Tibial artery (tissue), 4 donors: Measurements from ENCODE around the gene SOX15.

Experiments used
- DNase-seq, 2 donors: peaks; one replicate each; pipeline ENCODE4 v3.0.0-alpha.2; 2019
- H3K27ac ChIP-seq, 2 donors: fragments of 200-600 bp; sonication (generic) in 1 of 2; 1 replicate in 1 of 2; 2 replicates in 1 of 2; pipeline ENCODE4 v1.5.1; 2018 to 2019; ENCODE audit warnings: mild to moderate bottlenecking in 1 of 2
- H3K27me3 ChIP-seq, 2 donors: fragments of 200-600 bp; sonication (generic) in 1 of 2; one replicate each; pipeline versions ENCODE4 v1.5.1 to v1.6.0; 2016 to 2019
- H3K36me3 ChIP-seq, 3 donors: fragments of 200-600 bp; sonication (generic) in 2 of 3; one replicate each; pipeline ENCODE4 v1.5.1; 2016 to 2019; ENCODE audit warnings: mild to moderate bottlenecking in 2 of 3
- H3K4me1 ChIP-seq, 4 donors: fragments of 200-600 bp; sonication (generic) in 2 of 4; 1 replicate in 3 of 4; 2 replicates in 1 of 4; pipeline ENCODE4 v1.5.1; 2016 to 2019
- H3K4me3 ChIP-seq, 2 donors: fragments of 200-600 bp; sonication (generic) in 1 of 2; 1 replicate in 1 of 2; 2 replicates in 1 of 2; pipeline ENCODE4 v1.5.1; 2018 to 2019; ENCODE audit warnings: mild to moderate bottlenecking in 2 of 2
- H3K9me3 ChIP-seq, 3 donors: fragments of 200-600 bp; sonication (generic) in 1 of 3; one replicate each; pipeline ENCODE4 v1.5.1; 2016 to 2019
- CTCF ChIP-seq, 2 experiments: fragments of 200-600 bp in 1 of 2; fragments of 450-650 bp in 1 of 2; IDR thresholded peaks; one replicate each; pipeline ENCODE4 v1.5.1; 2017 to 2019; ENCODE audit warnings: antibody characterized with exemption in 2 of 2, mild to moderate bottlenecking in 1 of 2, moderate library complexity in 1 of 2
- intact Hi-C: fragments of 100-400 bp; cut with DNase I; formaldehyde crosslinking; loops from one replicate; pipeline ENCODE4 v1.15.0; 2023; ENCODE audit warnings: low total_unique reads

The SOX15 gene

GRCh38 chr17:7560172-7561027 is 29.5 kb downstream of the SOX15 start:
- no peaks in the 10 kb centered on the region for H3K27me3 ChIP-seq
- peak overlapping the region; percentile 95 to 96 for H3K27ac ChIP-seq
- H3K4me1 ChIP-seq, result peaks cover 0 to 73% (median 62%) of the 10 kb centered on the region in 4 donors
- H3K4me3 ChIP-seq, result peak overlapping the region; percentile 86 to 99
- peak; percentile 33 to 49 for TF ChIP-seq CTCF (IDR thresholded peaks at IDR 0.05)
- intact Hi-C loops, result loop anchor here (1.0 to 10.0 kb wide), 5 partner anchors 46 to 306 kb away; partner anchors contain the start of genes CTDNEP1, ELP5, FGF11 and KCTD11
- H3K9me3 ChIP-seq, result no peaks in the 10 kb centered on the region
- peaks cover 15 to 26% (median 16%) of the 10 kb centered on the region in 3 donors for H3K36me3 ChIP-seq
- DNase-seq, result peak; percentile 42 to 79

DNA sequence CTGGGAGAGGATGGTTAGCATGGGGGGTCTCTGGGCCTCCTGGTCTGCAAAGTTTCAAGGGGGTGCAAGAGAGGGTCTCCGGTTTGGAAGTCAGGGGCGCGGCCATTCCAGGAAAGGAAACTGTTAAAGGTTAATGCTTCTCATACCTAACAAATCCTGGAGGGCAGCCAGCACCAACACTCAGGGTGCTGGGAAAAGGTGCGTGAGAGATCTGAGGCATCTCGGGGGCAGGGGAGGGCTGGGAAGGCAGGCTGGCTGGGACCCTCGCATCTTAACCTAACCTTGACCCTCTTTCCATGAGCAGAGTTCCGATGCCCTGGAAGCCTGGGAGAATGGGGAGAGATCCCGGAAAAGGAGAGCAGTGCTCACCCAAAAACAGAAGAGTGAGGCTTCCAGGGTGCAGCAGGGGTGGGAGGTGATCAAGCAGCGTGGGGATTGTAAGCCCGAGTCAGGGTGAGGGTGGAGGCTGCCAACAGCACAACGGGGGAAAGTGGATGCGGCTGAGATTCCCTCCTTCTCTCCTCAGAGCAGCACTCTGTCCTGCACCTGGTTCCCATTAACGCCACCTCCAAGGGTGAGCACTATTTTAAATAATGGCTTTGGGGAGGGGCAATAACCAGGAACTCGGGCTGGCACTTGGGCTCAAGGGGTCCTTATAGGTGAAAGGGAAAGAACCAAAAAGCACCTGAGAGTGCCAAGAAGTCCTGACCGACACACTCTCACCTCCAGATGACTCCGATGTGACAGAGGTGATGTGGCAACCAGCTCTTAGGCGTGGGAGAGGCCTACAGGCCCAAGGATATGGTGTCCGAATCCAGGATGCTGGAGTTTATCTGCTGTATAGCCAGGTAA is 30.3 kb downstream of the SOX15 start:
- intact Hi-C loops, result loop anchor here (5.0 to 10.0 kb wide), 4 partner anchors 65 to 305 kb away; partner anchors contain the start of genes CTDNEP1, ELP5, FGF11 and KCTD11
- no peaks in the 10 kb centered on the region for H3K9me3 ChIP-seq
- peaks cover 0 to 67% (median 61%) of the 10 kb centered on the region in 4 donors for H3K4me1 ChIP-seq
- H3K27ac ChIP-seq, result peak overlapping the region; percentile 95 to 96
- peaks cover 6 to 17% (median 7%) of the 10 kb centered on the region in 3 donors for H3K36me3 ChIP-seq
- DNase-seq, result no peak
- no peak for TF ChIP-seq CTCF (IDR thresholded peaks at IDR 0.05)
- peak overlapping the region; percentile 86 to 99 for H3K4me3 ChIP-seq
- no peaks in the 10 kb centered on the region for H3K27me3 ChIP-seq

- TF ChIP-seq CTCF (IDR thresholded peaks at IDR 0.05), result no peak
- H3K4me1 ChIP-seq, result peaks cover 0 to 59% (median 54%) of the 10 kb centered on the region in 4 donors
- H3K9me3 ChIP-seq, result no peaks in the 10 kb centered on the region
- H3K27me3 ChIP-seq, result no peaks in the 10 kb centered on the region
- H3K36me3 ChIP-seq, result peaks cover 0 to 12% (median 6%) of the 10 kb centered on the region in 3 donors
- H3K27ac ChIP-seq, result peak within 1 kb of the TSS; percentile 95 to 96
- DNase-seq, result peak; percentile 64 to 85
- peak within 1 kb of the TSS; percentile 86 to 99 for H3K4me3 ChIP-seq
- intact Hi-C loops, result no loop called here
Measured at GRCh38 chr17:7558544-7559319, 31.2 kb downstream of the SOX15 start, which contains the start of gene TNFSF13. TSS of gene TNFSF13 (plus strand) at chr17:7558750. CDS start at chr17:7559040, 290 bp downstream.

GRCh38 chr17:7557775-7558543 is 31.9 kb downstream of the SOX15 start:
- H3K4me3 ChIP-seq, result peak overlapping the region; percentile 86 to 99
- peak overlapping the region; percentile 95 to 96 for H3K27ac ChIP-seq
- no peaks in the 10 kb centered on the region for H3K27me3 ChIP-seq
- peak; percentile 88 to 94 for DNase-seq
- peaks cover 0 to 11% (median 6%) of the 10 kb centered on the region in 3 donors for H3K36me3 ChIP-seq
- peaks cover 0 to 51% (median 46%) of the 10 kb centered on the region in 4 donors for H3K4me1 ChIP-seq
- no peaks in the 10 kb centered on the region for H3K9me3 ChIP-seq
- intact Hi-C loops, result no loop called here
- TF ChIP-seq CTCF (IDR thresholded peaks at IDR 0.05), result no peak
